COLO829 (cell line): ENCODE data around the gene TP73.

Experiments used
- DNase-seq: peaks from one replicate; pipeline ENCODE4 v3.0.0; 2012; ENCODE audit warnings: low spot score

Gene TP73

GRCh38 chr1:3653286-3653618 is 936 bp downstream of the TP73 start:
- no peak for DNase-seq

- no peak for DNase-seq
These were observed 2.4 kb downstream of the TP73 start for GRCh38 chr1:3654549-3655281.

- DNase-seq, result no peak
These were observed 4.3 kb downstream of the TP73 start for GRCh38 chr1:3656450-3657095.

- DNase-seq, result no peak
These were observed 4.8 kb downstream of the TP73 start for GRCh38 chr1:3657096-3657475.

- DNase-seq, result no peak
These were observed 5.4 kb downstream of the TP73 start for GRCh38 chr1:3657578-3658230.

- DNase-seq, result no peak
These were observed 5.9 kb downstream of the TP73 start for GRCh38 chr1:3658231-3658615.

DNA sequence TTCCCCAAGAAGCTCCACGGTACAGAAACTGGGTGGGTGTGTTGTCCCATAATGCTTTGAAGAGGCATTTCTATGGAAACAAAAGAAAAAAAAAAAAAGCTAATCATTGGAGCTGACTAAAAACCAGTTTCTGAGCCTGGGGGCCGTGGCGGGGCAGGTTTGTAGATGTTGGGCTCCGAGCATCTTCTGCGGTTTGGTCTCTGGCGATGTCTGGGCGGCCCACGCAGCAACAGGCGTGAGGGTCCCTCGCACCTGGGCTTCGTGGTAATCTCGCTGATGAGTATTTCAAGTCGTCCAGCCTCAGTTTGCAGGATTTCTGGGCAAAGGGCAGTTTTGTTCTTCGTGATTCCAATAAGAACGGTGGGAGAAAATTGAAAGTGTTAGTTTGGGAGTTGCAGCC is 6.8 kb downstream of the TP73 start:
- DNase-seq, result no peak

- no peak for DNase-seq
These were observed 8.4 kb downstream of the TP73 start for GRCh38 chr1:3660704-3661103.

DNA sequence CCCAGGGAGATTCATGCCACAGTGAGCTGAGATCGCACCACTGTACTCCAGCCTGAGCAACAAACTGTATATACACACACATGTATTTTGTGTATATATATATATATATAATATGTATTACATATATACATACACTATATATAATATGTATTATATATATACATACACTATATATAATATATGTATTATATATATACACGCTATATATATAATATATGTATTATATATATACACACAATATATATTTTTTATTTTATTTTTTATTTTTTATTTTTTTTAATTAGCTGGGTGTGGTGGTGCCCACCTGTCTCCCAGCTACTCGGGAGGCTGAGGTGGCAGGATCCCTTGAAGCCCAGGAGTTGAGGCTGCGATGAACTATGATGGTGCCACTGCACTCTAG is 9.3 kb downstream of the TP73 start:
- no peak for DNase-seq

DNA sequence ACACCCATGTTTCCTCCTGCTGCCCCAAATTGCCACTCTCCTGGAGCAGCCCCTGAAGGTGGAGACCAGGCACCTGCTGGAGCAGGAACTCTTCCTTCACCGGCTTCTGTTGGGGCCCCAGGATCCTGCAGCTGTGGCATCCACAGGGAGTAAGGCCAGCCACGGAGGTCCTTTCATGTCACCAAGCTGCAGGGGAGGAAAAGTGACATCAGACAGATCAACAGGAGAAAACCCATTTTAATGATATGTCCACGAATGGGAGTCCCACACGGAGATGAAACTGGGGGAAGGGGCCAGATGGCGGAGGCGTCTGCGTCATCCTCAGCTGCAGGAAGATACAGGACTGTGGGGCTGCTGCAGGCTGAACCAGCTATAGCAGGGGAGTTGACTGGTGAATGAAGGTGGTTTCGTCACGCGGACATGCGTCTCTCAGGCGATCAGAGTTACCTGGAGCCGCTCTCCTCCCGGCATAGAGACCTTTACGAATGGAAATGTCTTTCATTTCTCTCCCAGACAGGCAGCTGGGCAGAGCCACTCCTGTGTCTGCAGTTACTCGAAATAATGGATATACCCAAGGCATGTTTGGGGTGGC is 9.9 kb downstream of the TP73 start:
- DNase-seq, result no peak

- no peak for DNase-seq
These were observed 11.8 kb downstream of the TP73 start for GRCh38 chr1:3663999-3664699.

DNA sequence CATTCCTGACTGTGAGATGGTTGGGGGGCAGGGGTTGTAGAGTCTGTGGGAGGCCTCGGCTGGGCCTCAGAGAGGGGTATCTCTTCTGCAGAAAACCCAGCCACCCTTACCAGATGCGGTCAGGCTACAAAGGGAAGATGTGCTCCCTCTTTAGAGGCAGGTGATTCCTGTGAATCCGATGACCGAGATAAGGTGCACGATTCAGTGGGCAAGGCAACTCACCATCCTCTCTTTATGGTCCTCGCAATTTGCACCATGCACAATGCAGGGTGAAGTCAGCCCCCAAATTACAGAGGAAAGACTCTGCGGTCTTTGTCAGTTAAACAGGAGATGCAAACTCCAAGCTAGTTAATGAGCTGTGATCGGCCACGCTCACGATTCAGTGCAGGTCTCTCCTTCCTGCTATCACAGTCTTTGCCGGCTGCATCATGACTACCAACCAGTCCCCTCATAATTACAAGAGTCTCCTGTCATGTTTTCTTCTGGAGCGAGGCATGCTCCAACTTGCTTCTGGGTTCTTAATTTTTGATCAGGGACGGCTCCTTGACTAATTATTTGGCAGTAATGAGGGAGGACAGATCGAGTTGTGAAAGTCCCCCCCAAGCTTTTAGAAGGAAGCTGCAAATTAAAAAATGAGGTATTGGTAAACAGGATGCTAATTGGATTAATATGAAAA is 12.5 kb downstream of the TP73 start:
- DNase-seq, result no peak

- no peak for DNase-seq
These were observed 15.8 kb downstream of the TP73 start for GRCh38 chr1:3668148-3668547.

- DNase-seq, result no peak
These were observed 16.4 kb downstream of the TP73 start for GRCh38 chr1:3668585-3669300.

GRCh38 chr1:3669421-3669821 is 17.1 kb downstream of the TP73 start:
- no peak for DNase-seq

DNA sequence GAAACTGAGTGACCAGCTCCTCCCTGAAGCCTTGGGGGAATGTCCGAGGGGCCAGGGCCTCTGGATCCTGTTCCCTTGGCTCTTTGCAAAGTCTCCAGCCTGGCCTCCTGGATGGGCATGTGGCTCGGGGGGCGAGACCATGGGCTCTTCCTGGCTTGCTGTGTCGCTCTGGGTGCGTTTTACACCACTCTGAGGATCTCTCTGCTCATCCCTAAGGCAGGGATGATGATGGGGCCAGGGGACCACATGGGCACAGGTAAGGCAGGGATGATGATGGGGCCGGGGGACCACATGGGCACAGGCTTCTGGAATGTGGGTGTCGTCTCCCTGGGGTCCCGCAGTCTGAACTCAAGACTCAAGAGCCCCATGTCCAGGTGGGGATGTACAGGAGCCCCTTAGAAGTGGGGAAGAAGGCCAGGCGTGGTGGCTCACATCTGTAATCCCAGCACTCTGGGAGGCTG is 17.7 kb downstream of the TP73 start:
- no peak for DNase-seq

GRCh38 chr1:3670823-3671265 is 18.5 kb downstream of the TP73 start:
- DNase-seq, result no peak

- DNase-seq, result no peak
These were observed 19.3 kb downstream of the TP73 start for GRCh38 chr1:3671371-3672180.

DNA sequence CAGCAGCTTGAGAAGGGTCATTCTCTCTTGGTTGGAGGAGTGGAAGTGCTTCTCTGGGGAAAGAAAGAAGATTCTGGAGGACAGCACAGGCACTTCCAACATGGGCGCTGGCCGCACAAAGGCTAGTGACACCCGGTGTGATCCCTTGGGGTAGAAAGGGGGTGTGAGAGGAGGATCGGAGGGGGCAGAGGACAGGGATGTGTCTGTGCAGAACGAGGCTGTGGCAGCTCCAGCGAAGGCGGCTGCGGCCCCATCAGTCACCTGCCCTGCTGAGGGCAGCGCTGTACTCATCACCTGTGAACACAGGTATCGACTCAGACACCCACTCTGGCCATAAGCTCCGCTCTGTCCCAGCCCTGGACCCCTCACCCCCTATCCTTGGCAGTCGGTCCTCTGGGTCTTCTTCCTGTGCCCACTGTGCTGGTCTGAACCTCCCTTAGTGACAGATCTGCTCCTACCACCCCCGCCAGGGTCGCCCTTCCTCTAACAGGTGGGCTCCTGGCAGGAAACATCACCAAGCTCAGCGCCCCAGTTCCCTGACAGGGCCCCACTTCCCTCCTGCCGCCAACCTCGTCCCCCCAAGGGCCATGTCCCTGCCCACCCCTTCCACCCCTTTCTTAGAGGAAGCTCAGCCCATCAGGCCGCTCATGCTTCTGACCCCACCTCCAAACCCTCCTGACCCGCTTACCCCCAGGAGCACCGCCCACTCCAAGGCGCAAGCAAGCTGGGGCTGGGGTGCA is 20.1 kb downstream of the TP73 start:
- DNase-seq, result no peak

- DNase-seq, result no peak
These were observed 20.6 kb downstream of the TP73 start for GRCh38 chr1:3672971-3673361.
